Non-pigmented ciliary epithelial cell (primary cell): ENCODE measurements around the gene C11orf86.
"Not testable (repeated sequence)": the region's sequence is repeated elsewhere in the genome, so short reads cannot be mapped to it uniquely, and the experiment has no call there.

Experiments used
- DNase-seq: peaks from one replicate; pipeline ENCODE4 v3.0.0-alpha.2; 2010; ENCODE audit warnings: low read depth

Gene C11orf86

GRCh38 chr11:66967670-66968425 lies 7.3 kb upstream of the C11orf86 start:
- no peak for DNase-seq

- DNase-seq, result peak; percentile 86
These were observed 5.4 kb upstream of the C11orf86 start for GRCh38 chr11:66969584-66970225.

GRCh38 chr11:66970371-66970806 lies 4.7 kb upstream of the C11orf86 start:
- no peak for DNase-seq

GRCh38 chr11:66970807-66971442 lies 4.2 kb upstream of the C11orf86 start:
- DNase-seq, result peak; percentile 100

- no peak for DNase-seq
These were observed 3.6 kb upstream of the C11orf86 start for GRCh38 chr11:66971488-66971887.

GRCh38 chr11:66973956-66974580 lies 1.0 kb upstream of the C11orf86 start:
- DNase-seq, result no peak

GRCh38 chr11:66975405-66976027 lies 412 bp downstream of the C11orf86 start:
- no peak for DNase-seq

GRCh38 chr11:66976028-66976467 lies 944 bp downstream of the C11orf86 start:
- no peak for DNase-seq

- no peak for DNase-seq
These were observed 1.8 kb downstream of the C11orf86 start for GRCh38 chr11:66976925-66977324.

GRCh38 chr11:66978229-66978628 lies 3.1 kb downstream of the C11orf86 start:
- no peak for DNase-seq

GRCh38 chr11:66978717-66979116 lies 3.6 kb downstream of the C11orf86 start:
- DNase-seq, result no peak

- DNase-seq, result no peak
These were observed 4.4 kb downstream of the C11orf86 start for GRCh38 chr11:66979336-66979980.

GRCh38 chr11:66981976-66982578 lies 7.0 kb downstream of the C11orf86 start:
- DNase-seq, result peak; percentile 71

GRCh38 chr11:66983275-66983924 lies 8.3 kb downstream of the C11orf86 start:
- DNase-seq, result no peak

GRCh38 chr11:66985508-66986177 lies 10.5 kb downstream of the C11orf86 start:
- no peak for DNase-seq

- DNase-seq, result no peak
These were observed 11.1 kb downstream of the C11orf86 start for GRCh38 chr11:66986178-66986545.

- no peak for DNase-seq
These were observed 12.1 kb downstream of the C11orf86 start for GRCh38 chr11:66987158-66987620.

- no peak for DNase-seq
These were observed 13.0 kb downstream of the C11orf86 start for GRCh38 chr11:66987924-66988637.

GRCh38 chr11:66988741-66989140 lies 13.6 kb downstream of the C11orf86 start:
- DNase-seq, result not testable (repeated sequence)
